Measurements from ENCODE around the gene MIX23.

MIX23 gene

GRCh38 chr3:122414391-122414790 is 31.4 kb upstream of the MIX23 start:
- Histone ChIP-seq H3K4me3 (ENCODE audit: low read length) (no peak overlapping the region), H3K36me3 (replicated peaks; ENCODE audit: low read depth, low read length) (peaks cover 23% of the 10 kb centered on the region), H3K9me3 (ENCODE audit: insufficient read depth, low read length) (no peaks in the 10 kb centered on the region), H2AFZ (ENCODE audit: low read depth, low read length) (no peak overlapping the region), H3K4me1 (ENCODE audit: low read length) (peaks cover 12% of the 10 kb centered on the region), H3K27ac (ENCODE audit: low read length) (no peak overlapping the region), H3K27me3 (ENCODE audit: low read depth, low read length) (no peaks in the 10 kb centered on the region), H3K79me2 (ENCODE audit: low read length) (peaks cover 47% of the 10 kb centered on the region), H3K9ac (ENCODE audit: low read length) (no peak overlapping the region), H4K20me1 (ENCODE audit: insufficient read depth, low read length) (no peaks in the 10 kb centered on the region), H3K4me2 (ENCODE audit: low read length) (peak overlapping the region; percentile 95; the same call in 1 of the 2 replicates)
- TF ChIP-seq CTCF (IDR thresholded peaks at IDR 0.05; ENCODE audit: low read depth, low read length) = no peak

- no peaks in the 10 kb centered on the region for H4K20me1 ChIP-seq (ENCODE audit: insufficient read depth, low read length)
- peaks cover 34% of the 10 kb centered on the region for H3K79me2 ChIP-seq (ENCODE audit: low read length)
- H2AFZ ChIP-seq (ENCODE audit: low read depth, low read length) = no peak overlapping the region
- no peaks in the 10 kb centered on the region for H3K27me3 ChIP-seq (ENCODE audit: low read depth, low read length)
- no peak overlapping the region for H3K4me2 ChIP-seq (ENCODE audit: low read length)
- peaks cover 55% of the 10 kb centered on the region for H3K36me3 ChIP-seq (replicated peaks; ENCODE audit: low read depth, low read length)
- TF ChIP-seq EZH2phosphoT487 (IDR thresholded peaks at IDR 0.05; ENCODE audit: low read depth) (no peak), CTCF (IDR thresholded peaks at IDR 0.05; ENCODE audit: low read depth, low read length) (no peak)
- no peak overlapping the region for H3K4me3 ChIP-seq (ENCODE audit: low read length)
- H3K27ac ChIP-seq (ENCODE audit: low read length) = no peak overlapping the region
- H3K4me1 ChIP-seq (ENCODE audit: low read length) = peaks cover 8% of the 10 kb centered on the region
- no peaks in the 10 kb centered on the region for H3K9me3 ChIP-seq (ENCODE audit: insufficient read depth, low read length)
- H3K9ac ChIP-seq (ENCODE audit: low read length) = no peak overlapping the region
Observed at GRCh38 chr3:122410639-122411038, 27.6 kb upstream of the MIX23 start.

DNA sequence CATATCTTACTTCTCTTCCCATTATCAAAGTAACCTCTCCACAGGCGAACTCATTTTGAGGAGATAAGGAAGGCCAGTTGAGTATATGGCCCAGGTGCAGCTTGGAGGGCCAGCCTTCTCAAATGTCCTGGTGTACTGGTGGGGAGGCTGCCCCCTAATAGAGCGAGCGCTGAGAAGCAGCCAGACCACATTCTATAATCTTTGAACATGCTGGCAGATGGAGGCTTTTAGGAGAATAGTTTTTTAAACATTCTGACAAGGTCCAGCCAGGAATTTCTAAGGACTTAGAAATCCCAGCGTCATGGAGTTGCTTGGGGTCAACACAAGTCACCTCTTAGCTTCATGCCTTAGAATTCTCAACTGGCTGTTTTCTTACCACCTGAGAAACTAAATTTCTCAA is 27.1 kb upstream of the MIX23 start:
- Histone ChIP-seq H3K79me2 (ENCODE audit: low read length) (peaks cover 29% of the 10 kb centered on the region), H3K4me2 (ENCODE audit: low read length) (no peak overlapping the region), H3K27me3 (ENCODE audit: low read depth, low read length) (no peaks in the 10 kb centered on the region), H3K9ac (ENCODE audit: low read length) (no peak overlapping the region), H3K4me3 (ENCODE audit: low read length) (no peak overlapping the region), H3K27ac (ENCODE audit: low read length) (no peak overlapping the region), H4K20me1 (ENCODE audit: insufficient read depth, low read length) (no peaks in the 10 kb centered on the region), H2AFZ (ENCODE audit: low read depth, low read length) (no peak overlapping the region), H3K36me3 (replicated peaks; ENCODE audit: low read depth, low read length) (peaks cover 60% of the 10 kb centered on the region), H3K4me1 (ENCODE audit: low read length) (peaks cover 5% of the 10 kb centered on the region), H3K9me3 (ENCODE audit: insufficient read depth, low read length) (no peaks in the 10 kb centered on the region)
- TF ChIP-seq CTCF (IDR thresholded peaks at IDR 0.05; ENCODE audit: low read depth, low read length) = no peak

- Histone ChIP-seq H3K27ac (ENCODE audit: low read length) (no peak overlapping the region), H2AFZ (ENCODE audit: low read depth, low read length) (no peak overlapping the region), H3K4me1 (ENCODE audit: low read length) (no peaks in the 10 kb centered on the region), H3K9ac (ENCODE audit: low read length) (no peak overlapping the region), H4K20me1 (ENCODE audit: insufficient read depth, low read length) (no peaks in the 10 kb centered on the region), H3K9me3 (ENCODE audit: insufficient read depth, low read length) (no peaks in the 10 kb centered on the region), H3K36me3 (replicated peaks; ENCODE audit: low read depth, low read length) (peaks cover 65% of the 10 kb centered on the region), H3K4me2 (ENCODE audit: low read length) (no peak overlapping the region), H3K27me3 (ENCODE audit: low read depth, low read length) (no peaks in the 10 kb centered on the region), H3K79me2 (ENCODE audit: low read length) (peaks cover 22% of the 10 kb centered on the region), H3K4me3 (ENCODE audit: low read length) (no peak overlapping the region)
- no peak for TF ChIP-seq CTCF (IDR thresholded peaks at IDR 0.05; ENCODE audit: low read depth, low read length)
- no peak for TF ChIP-seq EZH2phosphoT487 (IDR thresholded peaks at IDR 0.05; ENCODE audit: low read depth)
Observed at GRCh38 chr3:122409446-122409845, 26.4 kb upstream of the MIX23 start.

Measured in OCI-LY3 (cell line).